GM19455 (cell line): ENCODE measurements around the gene ANXA6.
"Not testable (repeated sequence)": the region's sequence is repeated elsewhere in the genome, so short reads cannot be mapped to it uniquely, and the experiment has no call there.

Source experiments
- ATAC-seq: cut with Tn5 transposase; IDR thresholded peaks from one replicate; pipeline ENCODE4 v1.9.1; 2021; ENCODE audit not compliant: unreplicated experiment

The ANXA6 gene

DNA sequence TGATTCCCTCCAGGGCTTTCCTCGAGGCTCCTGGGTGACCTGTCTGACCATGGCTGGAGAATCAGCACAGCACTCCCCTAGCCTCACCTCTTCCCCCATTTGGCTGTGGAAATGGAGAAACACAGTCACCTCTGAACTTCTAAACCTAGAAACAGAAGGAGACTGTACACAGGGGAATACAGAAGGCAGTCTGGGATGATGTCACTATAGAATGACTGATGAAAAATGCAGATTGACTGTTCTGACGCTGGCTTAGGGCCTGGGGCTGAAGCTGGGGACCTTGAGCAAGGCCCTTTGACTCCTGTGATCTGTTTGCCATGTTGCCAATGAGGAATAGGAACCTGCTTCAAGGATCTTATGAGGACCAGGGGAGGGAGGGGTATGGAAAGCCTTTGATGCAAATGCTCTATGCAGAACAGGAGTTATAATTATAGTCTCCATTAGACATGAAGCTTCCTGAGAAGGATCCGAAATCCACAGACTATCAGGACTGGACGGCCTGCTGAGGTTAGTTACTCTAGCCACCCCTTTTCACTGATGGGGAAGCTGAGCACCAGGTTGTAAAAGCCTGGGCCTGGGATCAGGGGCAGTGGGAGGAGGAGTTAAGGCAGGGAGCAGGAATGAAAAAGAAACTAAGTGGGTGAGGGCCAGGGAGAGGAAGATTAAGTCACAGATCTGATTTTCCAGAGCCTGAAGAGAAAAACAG, 24.4 kb upstream of the ANXA6 start:
- ATAC-seq: no peak

- no peak for ATAC-seq
Measured at GRCh38 chr5:151180291-151180690, 22.7 kb upstream of the ANXA6 start.

- no peak for ATAC-seq
Measured at GRCh38 chr5:151179489-151179840, 21.9 kb upstream of the ANXA6 start.

DNA sequence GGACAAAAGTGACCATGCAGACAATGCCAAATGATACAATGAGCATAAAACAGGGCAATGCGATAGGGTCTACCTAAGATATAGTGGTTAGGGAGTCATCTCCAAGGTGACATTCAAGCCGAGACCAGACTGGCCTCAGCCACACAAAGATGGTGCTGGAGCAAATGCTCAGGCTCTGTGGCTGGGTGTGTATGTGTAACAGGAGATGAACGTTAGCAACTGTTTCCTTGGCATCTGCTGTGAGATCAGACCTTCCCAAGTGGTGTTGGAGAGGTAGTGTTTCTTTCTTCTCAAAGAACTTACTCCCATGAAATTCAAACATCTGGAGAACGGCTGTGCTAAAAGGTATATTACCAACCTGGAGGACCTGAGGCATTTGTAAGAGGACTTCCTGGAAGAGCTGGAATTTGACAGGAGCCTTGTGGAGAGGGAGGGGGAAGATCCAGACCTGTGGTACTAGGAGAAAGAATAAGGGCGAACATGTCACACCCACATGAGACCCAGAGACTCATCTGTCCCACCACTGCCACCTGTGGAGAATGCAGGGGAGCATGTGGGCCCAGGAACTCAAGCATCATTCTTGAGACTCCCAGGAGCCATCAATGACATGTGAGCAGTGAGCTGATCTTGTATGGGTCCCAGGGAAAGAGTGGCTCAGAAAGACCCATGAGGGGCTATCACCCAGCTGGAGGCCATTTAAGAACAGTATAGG, 21.4 kb upstream of the ANXA6 start:
- no peak for ATAC-seq

DNA sequence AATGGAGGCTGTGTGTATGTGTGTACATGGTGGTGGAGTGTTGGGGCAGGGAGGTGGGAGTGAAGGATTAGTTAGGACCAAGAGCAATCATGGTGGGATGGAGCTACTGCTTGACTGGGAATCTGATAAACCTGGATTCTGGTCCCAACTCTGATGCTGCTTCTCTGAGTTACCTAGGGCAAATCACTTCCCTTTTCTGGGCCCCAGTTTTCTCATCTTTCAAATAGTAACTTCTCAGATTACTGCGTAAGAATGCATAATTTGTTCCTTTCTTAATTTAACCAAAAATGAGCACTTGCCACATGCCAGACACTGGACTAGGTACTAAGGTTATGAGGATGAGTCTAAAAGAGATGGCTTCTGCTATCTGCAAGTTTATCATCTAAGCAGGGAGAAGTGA, 20.8 kb upstream of the ANXA6 start:
- ATAC-seq: no peak

DNA sequence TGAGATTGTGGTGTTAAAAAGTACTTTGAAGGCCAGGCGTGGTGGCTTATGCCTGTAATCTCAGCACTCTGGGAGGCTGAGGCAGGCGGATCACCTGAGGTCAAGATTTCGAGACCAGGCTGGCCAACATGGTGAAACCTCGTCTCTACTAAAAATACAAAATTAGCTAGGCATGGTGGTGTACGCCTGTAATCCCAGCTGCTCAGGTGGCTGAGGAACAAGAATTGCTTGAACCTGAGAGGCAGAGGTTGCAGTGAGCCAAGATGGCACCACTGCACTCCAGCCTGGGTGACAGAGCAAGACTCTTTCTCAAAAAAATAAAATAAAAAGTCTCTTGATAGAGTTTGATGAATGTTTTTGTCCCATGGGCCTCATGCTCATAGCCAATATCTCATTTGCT, 18.7 kb upstream of the ANXA6 start:
- ATAC-seq: not testable (repeated sequence)

DNA sequence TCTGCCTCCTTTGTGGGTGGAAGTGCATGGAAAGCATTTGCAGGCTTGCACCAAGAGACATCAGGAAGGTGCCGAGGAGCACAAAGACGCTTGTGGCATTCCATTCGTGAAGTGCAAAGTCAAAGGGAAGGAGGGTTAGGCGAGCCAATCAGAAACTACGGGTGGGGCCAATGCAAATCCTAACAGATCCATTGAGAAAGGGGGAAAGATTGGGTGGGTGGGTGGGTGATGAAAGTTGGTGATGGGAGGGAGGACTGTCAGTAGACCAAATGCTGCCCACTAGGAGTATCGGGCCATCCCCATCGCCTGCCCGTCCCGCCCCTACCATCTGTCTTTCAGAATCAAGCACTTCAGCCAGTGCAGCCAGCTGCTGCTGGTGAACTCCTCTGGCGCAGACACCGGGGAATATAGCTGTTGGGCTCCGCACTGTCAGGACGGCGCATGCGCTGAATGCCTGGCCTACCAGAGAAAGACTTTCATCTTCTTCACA, 17.1 kb upstream of the ANXA6 start:
- no peak for ATAC-seq

DNA sequence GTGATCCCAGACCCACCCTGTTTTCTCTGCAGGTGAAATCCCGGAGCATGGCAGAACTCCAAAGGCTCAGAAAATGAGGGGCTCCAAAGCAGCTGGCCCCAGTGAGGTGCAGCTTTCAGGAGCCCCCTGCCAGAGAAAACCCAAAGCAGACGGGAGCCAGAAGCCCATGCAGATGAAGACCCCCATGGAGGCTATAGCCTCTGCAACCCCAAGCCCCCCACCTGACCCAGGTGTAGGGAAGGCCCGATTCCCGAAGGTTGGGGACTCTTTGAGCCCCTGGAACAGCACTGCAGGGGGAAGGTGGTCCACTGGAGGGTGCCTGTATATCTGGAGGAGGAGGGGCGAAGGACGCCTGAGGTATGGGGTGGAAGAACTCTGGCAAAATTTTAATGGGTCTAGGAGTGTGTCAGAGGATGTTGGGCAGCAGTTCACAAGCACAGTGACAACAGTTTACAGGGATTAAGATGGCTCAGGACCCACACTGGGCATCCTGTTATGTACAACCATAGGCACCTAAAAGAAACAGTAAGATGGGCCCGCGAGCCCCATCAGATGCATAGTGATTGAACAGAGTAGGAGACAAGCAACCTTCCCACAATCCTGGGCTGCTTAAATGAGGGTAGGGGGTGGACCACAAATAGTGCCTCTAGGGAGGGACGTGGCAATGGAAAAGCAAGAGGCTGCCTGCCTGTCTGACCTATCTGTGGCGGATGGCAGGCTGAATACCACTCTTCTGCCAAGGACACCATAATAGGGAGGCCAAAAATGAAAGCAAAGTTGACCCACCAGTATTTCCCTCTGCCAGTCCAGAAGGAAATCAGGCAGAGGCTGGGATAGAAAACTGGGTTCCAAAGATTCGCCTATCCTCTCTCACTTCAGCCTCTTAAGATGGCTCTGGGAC, 16.4 kb upstream of the ANXA6 start:
- no peak for ATAC-seq

DNA sequence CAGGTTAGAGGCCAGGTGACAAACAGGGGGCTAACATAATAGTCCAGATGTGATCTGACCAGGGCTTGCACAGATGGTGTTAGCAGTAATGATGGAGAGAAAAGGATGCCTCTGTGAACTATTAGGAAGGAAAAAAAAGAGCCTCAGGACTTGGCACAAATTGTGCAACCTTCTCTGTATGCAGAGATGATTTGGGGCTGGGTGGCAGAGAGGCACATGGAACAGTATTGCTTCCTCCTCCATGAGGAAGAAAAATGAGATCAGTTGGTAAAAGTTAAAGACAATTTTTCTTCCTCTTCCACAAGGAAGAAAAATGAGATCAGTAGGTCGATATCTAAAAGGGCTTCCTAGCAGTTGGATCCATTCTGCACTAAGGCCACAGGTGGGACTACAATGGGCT, 13.9 kb upstream of the ANXA6 start:
- no peak for ATAC-seq

DNA sequence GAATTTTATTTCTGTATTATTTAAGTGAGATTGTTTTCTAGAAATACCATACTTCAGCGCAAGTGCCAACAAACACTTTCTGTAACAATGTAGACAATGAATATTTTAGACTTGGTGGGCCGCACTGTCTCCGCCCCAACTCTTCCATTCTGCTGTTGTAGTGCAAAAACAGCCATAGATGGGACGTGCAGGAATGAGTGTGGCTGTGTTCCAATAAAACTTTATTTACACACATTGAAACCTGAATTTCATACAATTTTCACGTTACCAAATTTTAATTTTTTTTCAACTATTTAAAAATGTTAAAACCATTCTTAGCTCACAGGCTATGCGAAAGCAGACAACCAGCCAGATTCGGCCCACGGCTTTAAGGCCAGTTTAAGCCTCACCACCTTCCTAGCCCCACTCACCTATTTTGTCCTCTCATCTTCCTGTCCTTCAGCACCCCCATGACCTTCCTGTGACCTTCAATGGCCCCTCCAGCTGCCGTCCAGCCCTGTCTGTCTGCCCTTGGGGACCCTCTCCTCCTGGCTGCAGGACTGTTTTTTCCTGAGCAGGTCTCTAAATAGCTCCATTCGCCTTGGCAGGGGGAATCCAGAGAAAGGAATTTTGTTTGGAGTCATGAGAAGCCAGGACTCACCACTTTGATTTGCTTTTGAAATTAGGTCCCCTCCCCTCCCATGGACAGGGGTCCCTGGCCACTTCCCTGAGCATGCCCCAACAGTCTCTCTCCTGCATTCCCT, 11.2 kb upstream of the ANXA6 start:
- ATAC-seq: no peak

- no peak for ATAC-seq
Measured at GRCh38 chr5:151167022-151167421, 9.4 kb upstream of the ANXA6 start.

- peak; percentile 77 for ATAC-seq
Measured at GRCh38 chr5:151164687-151165392, 7.3 kb upstream of the ANXA6 start.

DNA sequence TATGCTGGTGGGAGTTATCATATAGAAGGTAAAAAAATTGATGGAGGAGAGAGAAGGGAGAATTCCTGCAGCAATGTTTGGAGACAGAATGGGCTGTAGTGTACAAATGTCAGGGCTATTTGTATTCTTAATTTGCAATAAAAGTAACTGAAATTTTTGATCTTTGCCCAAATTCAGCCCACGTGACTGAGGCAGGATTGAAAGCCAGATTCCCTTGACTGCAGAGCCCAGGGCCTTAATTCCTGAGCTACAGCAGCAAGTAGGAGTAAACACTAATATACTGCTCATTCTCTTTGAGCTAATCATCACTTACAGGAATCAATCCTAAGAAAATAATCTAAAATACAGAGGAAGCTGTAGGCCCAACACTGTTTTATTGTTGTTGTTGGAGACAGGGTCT, 5.2 kb upstream of the ANXA6 start:
- ATAC-seq: no peak

DNA sequence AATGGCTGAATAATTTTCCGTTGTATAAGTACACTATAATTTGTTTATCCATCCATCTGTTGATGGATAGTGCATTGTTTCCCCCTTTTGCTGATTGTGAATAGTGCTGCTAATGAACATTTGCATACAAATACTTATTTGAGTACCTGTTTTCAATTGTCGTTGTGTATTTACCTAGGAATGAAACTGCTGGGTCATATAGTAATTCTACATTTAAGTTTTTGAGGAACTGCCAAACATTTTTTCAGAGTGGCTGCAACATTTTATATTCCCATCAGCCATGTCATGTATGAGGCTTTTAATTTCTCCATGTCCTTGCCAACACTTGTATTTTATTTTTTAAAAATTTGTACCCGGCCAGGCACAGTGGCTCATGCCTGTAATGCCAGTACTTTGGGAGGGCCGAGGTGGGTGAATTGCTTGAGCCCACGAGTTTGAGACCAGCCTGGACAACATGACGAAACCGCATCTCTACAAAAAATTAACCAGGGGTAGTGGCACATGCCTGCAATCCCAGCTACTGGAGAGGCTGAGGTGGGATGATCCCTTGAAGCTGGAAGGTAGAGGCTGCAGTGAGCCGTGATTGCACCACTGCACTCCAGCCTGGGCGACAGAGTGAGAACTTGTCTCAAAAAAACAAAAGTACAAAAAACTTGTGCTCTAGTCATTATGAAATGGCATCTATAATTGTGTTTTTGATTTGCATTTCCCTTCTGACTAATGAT, 2.2 kb upstream of the ANXA6 start:
- ATAC-seq: peak; percentile 25

DNA sequence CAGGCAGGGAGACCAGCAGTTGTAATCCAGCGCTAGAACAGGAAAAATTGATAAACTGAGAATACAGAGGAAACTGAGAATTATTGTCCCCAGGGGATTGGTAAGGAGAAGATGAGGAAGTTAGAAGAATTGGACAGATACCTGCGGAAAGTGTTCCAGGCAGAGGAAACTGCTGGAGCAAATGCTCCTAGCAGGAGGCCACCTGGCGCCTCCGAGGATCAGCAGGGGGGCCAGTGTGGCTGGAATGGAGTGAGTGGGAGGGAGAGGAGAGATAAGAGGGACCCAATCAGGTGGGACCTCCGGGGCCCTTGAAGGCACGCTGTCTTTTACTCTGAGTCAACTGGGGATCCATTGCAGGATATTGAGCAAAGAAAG, 695 bp upstream of the ANXA6 start:
- no peak for ATAC-seq

DNA sequence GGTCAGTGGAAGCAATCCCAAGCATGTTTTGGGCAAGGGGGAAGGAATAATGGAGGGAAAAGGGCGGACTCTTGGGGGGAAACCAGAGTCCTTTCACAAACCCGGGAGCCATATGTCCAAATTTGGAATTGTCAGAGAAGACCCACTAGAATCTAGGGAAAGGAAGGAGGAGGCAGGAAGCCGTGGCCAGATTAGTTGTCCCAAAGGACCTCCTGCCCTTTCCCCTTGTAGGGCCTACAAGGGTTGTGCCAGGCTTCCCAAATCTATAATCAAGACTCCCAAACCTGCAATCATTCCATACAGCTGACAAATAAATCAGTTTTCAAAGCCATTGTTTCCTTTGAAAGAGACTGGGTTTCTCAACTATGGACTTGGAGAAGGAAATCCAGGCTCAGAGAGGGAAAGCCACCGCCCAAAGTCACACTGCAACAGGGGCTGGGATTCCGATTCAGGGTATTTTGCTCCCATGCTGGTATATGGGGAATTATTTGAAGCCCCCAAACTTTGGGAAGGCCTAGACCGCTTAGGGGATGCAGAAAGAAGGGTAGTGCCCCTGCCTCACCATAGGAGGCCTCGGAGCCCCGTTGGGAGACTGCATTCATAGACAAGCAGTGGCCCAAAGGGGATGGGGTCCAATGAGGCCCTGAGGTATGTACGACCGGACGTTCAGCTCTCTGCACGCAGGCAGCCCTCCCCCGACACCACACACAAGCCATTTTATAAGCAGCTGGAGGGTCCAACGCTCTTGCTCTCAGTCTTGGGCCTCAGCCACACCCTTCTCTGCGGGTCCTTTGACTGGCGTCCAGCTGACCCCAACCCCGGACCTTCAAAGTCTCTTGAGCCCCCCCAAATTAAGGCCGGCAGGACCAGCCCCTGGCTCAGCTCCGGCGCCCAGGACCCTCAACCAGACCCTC, 815 bp downstream of the ANXA6 start:
- no peak for ATAC-seq

DNA sequence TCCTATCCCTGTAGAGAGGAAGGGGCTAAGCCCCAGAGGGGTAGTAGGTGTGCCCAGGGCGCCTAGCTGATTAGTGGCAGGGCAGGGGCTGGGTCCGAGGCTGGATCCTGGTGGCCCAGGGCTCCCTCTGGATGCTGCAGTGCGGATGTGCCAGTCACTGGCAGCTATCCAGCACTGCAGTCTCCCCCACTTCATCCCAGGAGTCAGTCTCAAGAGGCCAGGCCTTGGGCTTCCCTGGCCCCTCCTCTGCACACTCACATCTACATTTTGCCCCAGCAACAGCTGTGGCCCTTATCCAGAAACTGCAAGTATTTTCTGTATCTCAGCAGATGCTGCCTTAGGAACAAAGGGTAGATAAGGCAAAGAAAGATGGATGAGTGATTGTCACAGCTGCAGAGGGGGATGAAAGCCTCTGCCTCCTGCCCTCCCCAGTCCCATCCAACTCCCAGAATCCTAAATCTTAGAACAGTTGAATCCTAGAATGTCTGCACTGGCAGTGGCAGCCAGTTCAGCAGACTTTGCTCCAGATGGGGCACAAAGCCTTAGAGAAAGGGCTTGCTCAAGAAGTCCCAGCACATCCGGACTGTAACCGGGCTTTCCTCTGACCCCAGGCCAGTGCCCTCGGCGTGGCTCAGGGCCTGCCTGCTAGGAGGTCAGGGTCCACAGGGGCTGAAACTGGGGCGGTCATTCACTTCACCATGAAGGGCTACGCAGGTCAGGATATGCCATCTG, 1.6 kb downstream of the ANXA6 start:
- ATAC-seq: peak; percentile 38
